A549 treated with Mapracorat at 1 μM for 4 hours (cell line): ENCODE data around the gene CDV3. TPM values are rescaled to one million over a fixed set of nuclear protein-coding genes. Genes with fewer than 3 reads are reported as not detected.

ENCODE experiments used
- total RNA-seq: library from RNA; stranded (reverse); fragments of 200-300 nt; extraction: Qiagen RNA extraction; gene quantifications from 5 replicates; pipeline ENCODE4 v1.2.3, GENCODE V29; 2022

CDV3 gene, protein sequence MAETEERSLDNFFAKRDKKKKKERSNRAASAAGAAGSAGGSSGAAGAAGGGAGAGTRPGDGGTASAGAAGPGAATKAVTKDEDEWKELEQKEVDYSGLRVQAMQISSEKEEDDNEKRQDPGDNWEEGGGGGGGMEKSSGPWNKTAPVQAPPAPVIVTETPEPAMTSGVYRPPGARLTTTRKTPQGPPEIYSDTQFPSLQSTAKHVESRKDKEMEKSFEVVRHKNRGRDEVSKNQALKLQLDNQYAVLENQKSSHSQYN
- total RNA-seq: 107 to 130 TPM (median 116 TPM) in 5 replicates

DNA sequence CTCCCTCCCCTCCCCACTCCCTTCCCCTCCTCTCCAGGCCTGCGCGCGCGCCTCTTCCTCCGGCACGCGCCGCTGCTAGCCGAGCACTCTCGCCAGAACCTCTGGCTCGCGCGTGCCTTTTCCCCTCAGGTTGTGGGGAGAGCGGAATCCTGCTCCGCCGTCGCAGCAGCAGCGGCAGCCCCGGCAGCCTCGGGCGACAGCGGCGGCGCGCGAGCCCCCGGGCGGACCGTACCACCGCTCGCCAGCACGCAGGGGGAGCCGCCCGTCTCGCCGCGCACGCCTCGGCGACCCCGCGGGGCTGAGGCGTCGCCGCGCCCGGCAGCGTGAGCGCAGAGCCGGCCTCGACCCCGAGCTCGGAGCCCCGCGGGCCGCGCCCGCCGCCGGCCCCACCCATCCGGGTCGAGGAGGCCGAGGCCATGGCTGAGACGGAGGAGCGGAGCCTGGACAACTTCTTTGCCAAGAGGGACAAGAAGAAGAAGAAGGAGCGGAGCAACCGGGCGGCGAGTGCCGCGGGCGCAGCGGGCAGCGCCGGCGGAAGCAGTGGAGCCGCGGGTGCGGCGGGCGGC, at the start of gene CDV3:
Gene CDV3, plus strand, starts transcription at position 58 of the 566 bp plus-strand sequence. Its CDS starts 359 bp downstream, at position 417.

Other genes with a start within 250 kb of the CDV3 start
- not detected in 5 replicates for gene BFSP2, start 173.6 kb upstream of the CDV3 start, total RNA-seq
- 19.3 to 24.9 TPM (median 23.5 TPM) in 5 replicates for gene TOPBP1, start 88.3 kb downstream of the CDV3 start, total RNA-seq
- gene TF, start 172.7 kb downstream of the CDV3 start, total RNA-seq: 0.34 to 1.5 TPM (median 0.66 TPM) in 5 replicates
- 53.9 to 60.3 TPM (median 57.7 TPM) in 5 replicates for gene SRPRB, start 232.1 kb downstream of the CDV3 start, total RNA-seq